HG02571 (cell line): ENCODE measurements around the gene TOMM6.

Experiments
- ATAC-seq: cut with Tn5 transposase; IDR thresholded peaks from one replicate; pipeline ENCODE4 v1.9.1; 2021; ENCODE audit warnings: mild to moderate bottlenecking, moderate library complexity; ENCODE audit not compliant: unreplicated experiment

TOMM6 gene

GRCh38 chr6:41787219-41787917, at the start of gene TOMM6:
Gene TOMM6 (plus strand): TSS chr6:41787694. CDS start chr6:41787698, 4 bp downstream.
- peak; percentile 76 for ATAC-seq

- ATAC-seq = no peak
Observed at GRCh38 chr6:41739041-41739440, 48.5 kb upstream of the TOMM6 start.

DNA sequence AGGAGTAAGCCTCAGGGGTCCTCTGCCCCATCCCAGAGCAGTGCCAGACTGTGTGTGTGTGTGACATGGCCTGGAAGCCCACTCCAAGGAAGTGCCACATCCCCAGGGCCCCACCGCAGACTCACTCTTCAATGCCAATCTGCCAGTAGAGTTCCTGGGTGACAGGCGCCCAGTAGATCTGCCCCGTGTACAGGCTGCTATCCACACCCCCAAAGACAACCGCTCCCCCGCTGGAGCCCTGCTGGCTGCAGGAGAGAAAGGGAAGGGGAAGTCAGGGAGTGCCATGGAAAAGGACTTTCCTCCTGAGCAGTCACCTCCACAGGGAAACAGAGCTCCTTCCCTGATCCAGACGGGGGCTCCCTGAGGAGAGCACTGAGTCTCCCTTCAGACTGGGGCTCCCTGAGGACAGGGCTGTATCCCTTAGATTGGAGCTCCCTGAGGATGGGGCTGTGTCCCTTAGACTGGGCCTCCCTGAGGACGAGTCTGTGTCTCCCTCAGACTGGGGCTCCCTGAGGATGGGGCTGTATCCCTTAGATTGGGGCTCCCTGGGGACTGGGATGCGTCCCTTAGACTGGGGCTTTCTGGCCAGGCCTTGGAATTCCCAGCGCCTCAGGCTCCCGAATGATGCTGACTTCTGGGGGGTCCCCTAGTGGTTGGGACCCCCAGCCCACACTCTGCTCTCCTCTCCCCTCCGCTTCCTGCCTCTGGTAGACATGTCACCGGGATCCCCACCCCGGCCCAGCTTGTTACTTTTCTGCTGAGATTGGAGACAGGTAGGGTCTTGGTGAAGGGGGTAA, 46.9 kb upstream of the TOMM6 start:
- ATAC-seq = no peak

- no peak for ATAC-seq
Observed at GRCh38 chr6:41741625-41742490, 45.6 kb upstream of the TOMM6 start.

DNA sequence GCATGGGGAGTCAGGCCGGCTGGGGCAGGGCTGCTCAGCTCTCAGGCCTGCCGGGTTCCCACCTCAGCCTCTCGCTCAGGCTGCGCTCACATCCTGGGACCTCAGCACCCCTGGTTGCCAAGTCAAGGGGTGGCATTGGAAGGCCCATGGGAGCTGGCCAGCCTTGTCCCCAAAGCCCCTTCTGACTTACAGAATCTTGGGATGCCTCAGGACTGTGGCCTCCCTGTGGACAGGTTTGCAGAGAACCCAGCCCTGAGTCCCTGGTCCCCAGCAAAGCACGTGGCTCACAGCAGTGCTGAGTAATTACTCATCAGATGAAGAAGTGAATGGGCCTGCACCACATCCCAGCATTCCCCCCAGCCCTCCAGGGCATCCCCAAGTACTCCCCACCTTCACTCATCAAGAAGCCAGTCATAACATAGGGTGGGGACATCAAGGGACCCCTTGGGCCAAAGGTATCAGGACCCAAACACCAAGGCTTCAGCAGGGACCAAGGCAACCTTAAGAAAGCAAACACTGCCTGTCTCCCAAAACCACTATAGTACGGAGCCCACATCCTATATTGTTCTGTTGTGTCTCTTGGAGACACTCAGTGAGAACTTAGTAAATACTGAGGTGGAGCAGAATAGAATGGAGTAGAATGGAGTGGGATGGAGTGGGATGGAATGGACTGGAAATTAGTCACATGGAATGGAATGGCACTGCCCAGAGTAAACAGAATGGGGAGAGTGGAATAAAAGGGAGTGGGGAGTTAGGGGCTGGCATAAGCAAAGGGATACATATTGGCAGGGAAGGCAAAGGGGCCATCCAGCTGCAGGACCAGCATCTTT, 43.9 kb upstream of the TOMM6 start:
- no peak for ATAC-seq

DNA sequence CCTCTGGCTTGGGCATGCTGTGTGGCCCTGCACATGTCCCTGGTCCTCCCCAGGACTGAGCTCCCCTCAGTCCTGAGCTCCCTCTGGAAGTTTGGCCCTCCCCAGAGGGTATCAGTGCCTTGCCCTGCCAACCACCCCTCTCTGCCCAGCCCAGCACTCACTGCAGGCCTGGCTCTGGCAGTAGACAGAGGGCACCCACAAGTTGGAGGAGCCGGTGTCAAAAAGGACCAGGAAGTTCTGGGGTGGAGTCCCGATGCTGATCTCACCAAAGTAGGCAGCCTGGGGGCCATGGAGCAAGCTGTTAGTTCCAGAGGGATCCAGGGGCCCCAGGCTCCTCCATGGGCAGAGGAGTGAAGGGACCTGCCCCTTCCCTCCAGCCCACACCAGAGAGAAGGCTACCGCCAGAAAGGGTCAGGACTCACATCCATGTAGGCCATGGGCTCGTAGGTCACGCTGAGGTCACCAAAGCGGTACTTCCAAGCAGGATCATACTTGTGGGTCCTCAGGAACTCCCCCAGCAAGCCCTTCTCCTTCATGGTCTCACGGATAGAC, 43.2 kb upstream of the TOMM6 start:
- ATAC-seq = no peak

DNA sequence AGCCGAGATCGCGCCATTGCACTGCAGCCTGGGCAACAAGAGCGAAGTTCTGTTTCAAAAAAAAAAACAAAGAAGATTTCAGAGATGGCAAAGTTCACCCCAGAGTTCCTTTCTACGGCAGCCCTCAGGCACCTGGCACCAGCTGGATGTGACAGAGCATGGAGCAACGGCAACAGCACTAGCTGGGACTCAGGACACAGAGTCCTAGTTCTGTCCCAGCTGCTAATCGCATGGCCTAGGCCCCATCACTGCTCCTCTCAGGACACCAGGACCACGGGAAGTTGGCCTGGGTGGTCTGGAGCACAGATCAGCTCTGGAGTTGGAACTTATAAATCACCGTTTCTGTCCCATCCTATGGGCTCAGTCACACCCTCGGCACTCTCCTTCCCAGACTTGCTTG, 41.4 kb upstream of the TOMM6 start:
- ATAC-seq = no peak

GRCh38 chr6:41747256-41748101, 40.0 kb upstream of the TOMM6 start, which contains the start of gene PGC:
Gene PGC (minus strand): TSS chr6:41747397. CDS start chr6:41747334, 63 bp downstream.
- ATAC-seq = no peak

DNA sequence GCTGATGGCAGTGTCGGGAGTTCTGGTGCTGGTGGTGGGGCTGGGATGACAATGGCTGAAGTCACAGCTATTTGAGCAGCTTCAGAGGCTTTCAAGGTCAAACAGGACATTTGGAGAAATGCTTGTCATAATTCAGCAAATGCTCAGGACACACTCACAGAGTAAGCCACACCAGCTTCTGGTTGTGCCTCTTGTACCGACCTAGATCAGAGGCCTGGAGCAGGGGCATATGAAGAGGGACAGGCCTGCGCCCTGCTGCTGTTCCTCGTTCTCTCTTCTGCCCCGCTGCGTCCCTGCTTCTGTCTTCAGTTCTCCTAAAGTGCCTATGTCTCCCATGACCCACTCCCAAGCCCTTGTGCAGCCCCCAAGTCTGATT, 39.4 kb upstream of the TOMM6 start:
- ATAC-seq = no peak

DNA sequence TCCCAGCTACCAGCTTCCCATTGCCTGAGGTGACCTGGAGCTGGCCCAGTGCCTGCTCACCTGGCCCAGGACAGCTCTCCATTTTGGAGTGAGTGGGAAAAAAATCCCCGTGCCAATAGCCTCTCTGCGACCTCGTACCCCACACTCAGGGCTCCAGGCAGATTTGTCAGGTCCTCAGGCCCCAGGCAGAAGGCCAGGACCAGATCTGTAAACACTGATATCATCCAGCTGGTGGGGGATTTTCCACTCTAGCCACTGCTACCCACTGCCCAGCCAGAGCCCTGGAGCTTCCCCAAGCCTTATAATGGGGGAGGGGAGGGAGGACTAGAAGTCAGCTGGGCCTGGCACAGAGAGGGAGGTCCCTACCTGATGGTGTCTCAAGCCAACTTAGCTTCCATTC, 39.0 kb upstream of the TOMM6 start:
- ATAC-seq = no peak

- no peak for ATAC-seq
Observed at GRCh38 chr6:41750374-41750773, 37.1 kb upstream of the TOMM6 start.

- ATAC-seq = no peak
Observed at GRCh38 chr6:41755895-41756294, 31.6 kb upstream of the TOMM6 start.

DNA sequence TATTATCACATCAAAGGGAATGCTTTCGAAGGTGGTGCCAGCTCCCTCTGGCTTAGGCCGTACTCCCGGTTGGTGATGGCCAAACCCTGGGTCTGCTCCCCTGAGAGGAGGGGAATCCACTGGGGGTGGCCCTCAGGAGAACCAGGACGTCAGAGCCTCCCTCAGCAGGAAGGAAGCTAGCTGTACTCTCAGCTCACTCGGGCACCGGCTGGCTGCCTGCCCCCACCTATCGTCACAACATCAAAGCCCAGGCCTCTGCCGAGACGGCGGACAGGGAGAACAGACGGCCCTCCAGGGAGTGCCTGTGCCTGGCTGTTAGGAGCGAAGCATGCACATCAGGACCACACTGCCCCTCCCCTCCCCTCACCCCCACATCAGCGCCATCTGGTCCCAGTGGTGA, 31.1 kb upstream of the TOMM6 start:
- ATAC-seq = no peak

DNA sequence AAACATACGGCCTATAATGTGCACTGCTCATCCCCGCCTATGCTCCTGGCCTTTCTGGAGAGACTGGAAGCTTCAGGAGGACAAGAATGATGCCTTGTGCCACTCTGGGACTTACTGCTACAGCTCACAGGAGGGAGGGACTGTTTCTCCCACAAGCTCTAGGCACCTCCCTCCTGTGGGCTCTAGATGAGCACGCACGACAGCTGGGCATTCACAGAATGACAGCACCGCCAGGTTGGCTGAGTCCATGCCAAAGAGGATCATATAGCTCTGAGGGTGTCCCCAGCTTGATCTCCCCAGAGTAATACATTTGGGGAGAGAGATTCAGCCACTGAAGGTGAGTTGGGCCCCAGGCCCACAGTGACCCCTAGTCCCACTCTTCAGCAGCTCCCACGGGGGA, 30.2 kb upstream of the TOMM6 start:
- ATAC-seq = no peak

DNA sequence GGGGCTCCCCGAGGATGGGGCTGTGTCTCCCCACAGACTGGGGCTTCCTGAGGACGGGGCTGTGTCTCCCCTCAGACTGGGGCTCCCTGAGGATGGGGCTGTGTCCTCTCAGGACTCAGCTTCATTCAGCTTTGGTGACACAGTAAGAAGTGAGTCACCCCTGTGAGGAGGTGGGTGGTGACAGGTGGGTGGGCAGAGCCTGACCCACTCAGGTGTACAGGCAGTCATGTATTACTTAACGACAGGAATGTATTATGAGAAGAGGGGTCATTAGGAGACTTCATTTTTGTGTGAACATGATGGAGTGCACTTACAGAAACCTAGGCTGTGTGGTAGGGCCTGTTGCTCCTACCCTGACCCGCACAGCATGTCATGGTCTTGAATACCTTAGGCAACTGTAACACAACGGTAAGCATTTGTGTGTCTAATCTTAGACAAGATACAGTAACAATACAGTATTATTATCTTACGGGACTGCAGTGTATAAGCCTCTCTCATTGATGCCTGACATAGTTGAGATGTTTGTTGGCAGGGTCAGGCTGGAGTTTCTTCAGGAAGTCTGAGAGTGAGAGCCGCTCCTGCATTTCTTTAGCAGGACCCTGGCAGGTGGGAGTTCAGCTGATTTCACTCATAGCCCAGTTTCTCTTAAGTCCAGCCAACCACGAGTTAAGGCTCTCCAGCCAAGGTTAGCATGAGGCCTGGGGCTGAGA, 29.4 kb upstream of the TOMM6 start:
- ATAC-seq = no peak

DNA sequence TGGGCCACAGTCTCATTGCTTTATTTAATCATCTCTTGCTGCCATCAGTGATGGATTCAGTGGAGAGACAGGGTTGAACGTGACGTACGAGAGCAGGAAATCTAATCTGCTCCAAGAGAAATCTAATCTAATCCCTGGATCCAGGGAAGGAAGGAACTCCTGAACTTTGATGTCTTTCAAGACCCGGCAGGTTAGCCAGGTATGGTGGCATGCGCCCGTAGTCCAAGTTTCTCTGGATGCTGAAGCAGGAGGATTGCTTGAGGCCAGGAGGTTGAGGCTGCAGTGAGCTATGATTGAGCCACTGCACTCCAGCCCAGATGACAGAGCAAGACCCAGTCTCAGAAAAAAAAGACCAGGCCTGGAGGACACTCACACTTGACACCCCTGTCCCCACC, 28.9 kb upstream of the TOMM6 start:
- no peak for ATAC-seq

GRCh38 chr6:41759106-41759904, 28.2 kb upstream of the TOMM6 start:
- ATAC-seq = no peak
